Thyroid gland (tissue), 4 donors: ENCODE measurements around the gene FAAP24.

Experiments
- CTCF ChIP-seq, 6 experiments: fragments of 200-600 bp in 3 of 6; fragments of 450-650 bp in 3 of 6; sonication (generic) in 3 of 6; IDR thresholded peaks; one replicate each; pipeline ENCODE4 v1.5.1; 2016 to 2019; ENCODE audit warnings: antibody characterized with exemption in 6 of 6, mild to moderate bottlenecking in 2 of 6, inconsistent platforms in 1 of 6, moderate library complexity in 1 of 6
- POLR2A ChIP-seq, 2 donors: fragments of 450-650 bp; IDR thresholded peaks; one replicate each; pipeline ENCODE4 v1.6.1; 2017; ENCODE audit warnings: antibody characterized with exemption in 2 of 2, mild to moderate bottlenecking in 2 of 2, moderate library complexity in 1 of 2

- TF ChIP-seq POLR2A (IDR thresholded peaks at IDR 0.05) (no peak), CTCF (IDR thresholded peaks at IDR 0.05) (no peak)
Observed at GRCh38 chr19:32997716-32998355, 25.8 kb downstream of the FAAP24 start.
